GM23248 (cell line): ENCODE data around the gene MRTFA. TPM values are rescaled to one million over a fixed set of nuclear protein-coding genes. Genes with fewer than 3 reads are reported as not detected.
A peak's percentile ranks its signal among the peaks of the same experiment; 100 is the strongest.
"Not testable (repeated sequence)": the region's sequence is repeated elsewhere in the genome, so short reads cannot be mapped to it uniquely, and the experiment has no call there.

Source experiments
- DNase-seq: peaks from one replicate; pipeline ENCODE4 v3.0.0-alpha.2; 2015
- H2AFZ ChIP-seq: fragments of 200-600 bp; sonication (generic); 2 replicates; pipeline ENCODE4 v1.6.1; 2016; ENCODE audit warnings: antibody characterized with exemption
- H3F3A ChIP-seq: fragments of 200-600 bp; sonication (generic); 2 replicates; pipeline ENCODE4 v1.6.1; 2016; ENCODE audit warnings: mild to moderate bottlenecking, antibody characterized with exemption, mixed run types; ENCODE audit not compliant: insufficient read depth
- H3K27ac ChIP-seq: fragments of 200-600 bp; sonication (generic); 2 replicates; pipeline ENCODE4 v1.5.1; 2016; ENCODE audit warnings: mild to moderate bottlenecking
- H3K27me3 ChIP-seq: fragments of 200-600 bp; sonication (generic); replicated peaks from 2 replicates; pipeline ENCODE4 v1.6.1; 2016; ENCODE audit warnings: mild to moderate bottlenecking; ENCODE audit not compliant: insufficient read depth
- H3K36me3 ChIP-seq: fragments of 200-600 bp; sonication (generic); 2 replicates; pipeline ENCODE4 v1.6.1; 2016; ENCODE audit warnings: low read depth, mild to moderate bottlenecking
- H3K4me1 ChIP-seq: fragments of 200-600 bp; sonication (generic); 2 replicates; pipeline ENCODE4 v1.6.1; 2016; ENCODE audit warnings: mild to moderate bottlenecking; ENCODE audit not compliant: insufficient read depth
- H3K4me2 ChIP-seq: fragments of 200-600 bp; sonication (generic); one replicate; pipeline ENCODE4 v1.6.1; 2016; ENCODE audit warnings: mild to moderate bottlenecking; ENCODE audit not compliant: unreplicated experiment
- H3K4me3 ChIP-seq: fragments of 200-600 bp; sonication (generic); 2 replicates; pipeline ENCODE4 v1.5.1; 2016; ENCODE audit warnings: mild to moderate bottlenecking
- H3K79me2 ChIP-seq: fragments of 200-600 bp; sonication (generic); 2 replicates; pipeline ENCODE4 v1.6.1; 2016; ENCODE audit warnings: mild to moderate bottlenecking; ENCODE audit not compliant: insufficient read depth
- H3K9ac ChIP-seq: fragments of 200-600 bp; sonication (generic); 2 replicates; pipeline ENCODE4 v1.6.1; 2016; ENCODE audit warnings: mild to moderate bottlenecking
- H3K9me2 ChIP-seq: fragments of 200-600 bp; sonication (generic); 2 replicates; pipeline ENCODE4 v1.6.1; 2016; ENCODE audit warnings: mixed run types, mild to moderate bottlenecking, moderate library complexity; ENCODE audit not compliant: insufficient read depth
- H3K9me3 ChIP-seq: fragments of 200-600 bp; sonication (generic); one replicate; pipeline ENCODE4 v1.6.1; 2017; ENCODE audit warnings: low read depth
- H4K20me1 ChIP-seq: fragments of 200-600 bp; sonication (generic); 2 replicates; pipeline ENCODE4 v1.6.0; 2016; ENCODE audit not compliant: insufficient read depth
- EZH2 ChIP-seq: fragments of 200-600 bp; sonication (generic); IDR thresholded peaks from 2 replicates; pipeline ENCODE4 v1.6.1; 2018; ENCODE audit warnings: antibody characterized with exemption, mild to moderate bottlenecking; ENCODE audit not compliant: insufficient read depth, poor library complexity, severe bottlenecking
- EZH2phosphoT487 ChIP-seq: fragments of 200-600 bp; sonication (generic); IDR thresholded peaks from 2 replicates; pipeline ENCODE4 v1.6.1; 2018; ENCODE audit warnings: antibody characterized with exemption, moderate library complexity, mild to moderate bottlenecking, low read depth; ENCODE audit not compliant: insufficient read depth
- WGBS, 2 experiments: methylation state at CpG; one replicate each; pipeline ENCODE4 v1.1.6; 2015 to 2017; ENCODE audit warnings: low lambda C conversion rate in 2 of 2, low coverage in 1 of 2; ENCODE audit errors: missing lambda C conversion rate in 2 of 2; 5-methylcytosine and 5-hydroxymethylcytosine counted together
- in situ Hi-C: fragments of 300-500 bp; cut with MboI; formaldehyde crosslinking; loops from 2 replicates; pipeline ENCODE4 v1.15.0; 2020
- polyA plus RNA-seq: library from polyadenylated mRNA; unstranded; fragments of >200 nt; fragmentation: Nextera tagmentation; extraction: Ambion mirVana; gene quantifications from 2 replicates; pipeline ENCODE4 v1.2.1, GENCODE V29; 2016
- total RNA-seq: library from RNA; depleted of rRNA; stranded (reverse); fragments of >200 nt; shearing (Covaris generic); gene quantifications from 2 replicates; pipeline ENCODE4 v1.2.3, GENCODE V29; 2014

Gene MRTFA
- total and polyA plus RNA-seq, 2 experiments from 2014 or later = 24.2 to 49.2 TPM

DNA sequence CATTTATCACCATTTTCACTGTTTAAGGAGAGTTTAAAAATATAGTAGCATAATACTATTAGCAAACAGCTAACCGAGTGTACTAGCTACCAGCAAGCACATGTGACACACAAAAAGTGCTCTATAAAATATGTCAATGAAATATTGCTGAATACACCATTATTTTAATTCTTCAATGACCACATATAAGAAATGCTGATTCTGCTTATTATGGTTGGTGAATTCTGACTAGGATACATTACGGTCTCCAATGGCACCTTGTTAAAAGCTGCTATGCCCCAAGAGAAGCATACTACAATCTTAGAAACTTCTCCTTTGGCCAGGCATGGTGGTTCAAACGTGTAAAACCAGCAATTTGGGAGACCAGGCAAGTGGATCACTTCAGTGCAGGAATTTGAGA is 129.8 kb downstream of the MRTFA start:
- no peaks in the 10 kb centered on the region for H4K20me1 ChIP-seq
- no peak overlapping the region for H3K9ac ChIP-seq
- H3K79me2 ChIP-seq = peaks cover 80% of the 10 kb centered on the region
- no peaks in the 10 kb centered on the region for H3K9me3 ChIP-seq
- H3K27me3 ChIP-seq = no peaks in the 10 kb centered on the region
- H3K4me3 ChIP-seq = no peak overlapping the region
- H3K27ac ChIP-seq = no peak overlapping the region
- peaks cover 44% of the 10 kb centered on the region for H3F3A ChIP-seq
- no peak overlapping the region for H2AFZ ChIP-seq
- no peaks in the 10 kb centered on the region for H3K9me2 ChIP-seq
- H3K4me1 ChIP-seq = peaks cover 59% of the 10 kb centered on the region
- no peak for TF ChIP-seq EZH2
- TF ChIP-seq EZH2phosphoT487 = no peak
- DNase-seq = no peak
- no peak overlapping the region for H3K4me2 ChIP-seq
- no peaks in the 10 kb centered on the region for H3K36me3 ChIP-seq
- WGBS, 2 experiments = 94 to 96% methylated on average over 3 of the region's 3 CpGs
- in situ Hi-C loops = no loop called here

DNA sequence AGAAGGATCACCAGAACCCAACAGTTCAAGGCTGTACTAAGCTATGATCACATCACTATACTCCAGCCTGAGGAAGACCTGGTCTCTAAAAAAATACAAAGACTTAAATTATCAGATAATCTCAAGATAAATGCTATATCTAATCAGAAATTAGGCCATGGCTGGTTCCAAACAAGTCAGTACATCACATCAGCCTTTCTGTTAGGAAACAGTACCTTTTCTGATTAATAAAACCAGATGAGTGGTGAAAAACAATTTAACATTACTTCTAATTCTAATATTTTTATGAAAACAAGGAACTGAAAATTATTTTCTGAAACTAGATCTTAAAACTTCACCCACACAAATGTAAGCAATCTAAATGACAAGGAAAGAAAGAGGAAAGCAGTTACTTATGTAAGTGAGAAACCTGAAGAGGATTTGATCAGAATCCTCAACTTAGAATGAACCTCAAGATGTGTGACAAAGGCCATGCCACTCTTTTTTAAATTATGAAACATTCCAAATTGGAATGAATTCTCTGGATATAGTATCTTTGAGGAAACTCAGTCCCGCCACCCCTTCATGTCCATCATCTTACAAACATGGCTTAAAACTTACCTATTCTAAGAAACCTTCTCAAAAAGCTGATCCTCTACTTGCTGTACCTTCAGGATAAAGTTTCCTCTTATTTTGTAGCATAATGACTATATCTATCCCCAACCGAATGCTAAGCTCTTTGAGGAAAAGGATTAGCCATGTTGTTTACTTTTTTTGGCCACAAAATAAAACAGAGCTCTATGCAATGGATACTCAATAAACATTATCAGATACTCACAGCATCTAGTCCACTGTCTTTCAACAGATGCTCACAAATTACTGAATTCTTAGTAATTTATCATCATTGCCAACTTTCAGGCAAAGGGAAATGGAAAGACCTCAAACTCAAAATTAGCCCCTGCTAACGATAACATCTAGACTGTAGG is 132.0 kb downstream of the MRTFA start:
- H3K4me3 ChIP-seq = no peak overlapping the region
- no peaks in the 10 kb centered on the region for H3K9me2 ChIP-seq
- TF ChIP-seq EZH2phosphoT487 = no peak
- TF ChIP-seq EZH2 = no peak
- no peak overlapping the region for H3K4me2 ChIP-seq
- no peak overlapping the region for H3K27ac ChIP-seq
- H3F3A ChIP-seq = peaks cover 28% of the 10 kb centered on the region
- no peak overlapping the region for H2AFZ ChIP-seq
- no peaks in the 10 kb centered on the region for H3K36me3 ChIP-seq
- in situ Hi-C loops = no loop called here
- no peaks in the 10 kb centered on the region for H3K9me3 ChIP-seq
- DNase-seq = no peak
- no peaks in the 10 kb centered on the region for H3K27me3 ChIP-seq
- no peaks in the 10 kb centered on the region for H4K20me1 ChIP-seq
- peaks cover 66% of the 10 kb centered on the region for H3K79me2 ChIP-seq
- 65 to 66% methylated on average over 3 of the region's 3 CpGs for WGBS, 2 experiments
- H3K9ac ChIP-seq = no peak overlapping the region
- H3K4me1 ChIP-seq = peaks cover 47% of the 10 kb centered on the region

DNA sequence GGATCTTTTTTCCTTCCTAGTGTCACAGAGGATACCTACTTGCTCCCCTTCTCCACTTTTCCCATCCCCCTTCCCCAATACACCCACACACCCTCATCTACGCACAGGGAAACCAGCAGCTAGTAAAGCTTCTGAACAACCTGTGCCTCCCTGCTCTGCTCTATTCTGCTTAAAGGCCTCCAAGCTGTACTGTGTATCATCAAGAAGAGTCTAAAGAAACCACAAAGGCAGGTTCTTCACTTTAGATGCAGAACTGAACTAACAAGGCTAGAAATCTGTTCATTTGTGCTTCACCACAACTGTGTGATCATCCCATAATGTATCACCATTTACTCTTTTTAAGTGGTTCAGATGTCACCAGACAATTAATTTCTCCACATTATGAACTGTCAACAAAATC is 133.6 kb downstream of the MRTFA start:
- H3K9me2 ChIP-seq = no peaks in the 10 kb centered on the region
- DNase-seq = no peak
- TF ChIP-seq EZH2phosphoT487 (no peak), EZH2 (no peak)
- peaks cover 22% of the 10 kb centered on the region for H3F3A ChIP-seq
- peaks cover 42% of the 10 kb centered on the region for H3K4me1 ChIP-seq
- no peaks in the 10 kb centered on the region for H4K20me1 ChIP-seq
- peaks cover 60% of the 10 kb centered on the region for H3K79me2 ChIP-seq
- H3K4me2 ChIP-seq = no peak overlapping the region
- in situ Hi-C loops = no loop called here
- H3K36me3 ChIP-seq = no peaks in the 10 kb centered on the region
- WGBS, 2 experiments = 100% methylated on average over 1 of the region's 1 CpG
- H3K9ac ChIP-seq = no peak overlapping the region
- H3K4me3 ChIP-seq = no peak overlapping the region
- no peaks in the 10 kb centered on the region for H3K27me3 ChIP-seq
- no peak overlapping the region for H3K27ac ChIP-seq
- H2AFZ ChIP-seq = no peak overlapping the region
- H3K9me3 ChIP-seq = no peaks in the 10 kb centered on the region

DNA sequence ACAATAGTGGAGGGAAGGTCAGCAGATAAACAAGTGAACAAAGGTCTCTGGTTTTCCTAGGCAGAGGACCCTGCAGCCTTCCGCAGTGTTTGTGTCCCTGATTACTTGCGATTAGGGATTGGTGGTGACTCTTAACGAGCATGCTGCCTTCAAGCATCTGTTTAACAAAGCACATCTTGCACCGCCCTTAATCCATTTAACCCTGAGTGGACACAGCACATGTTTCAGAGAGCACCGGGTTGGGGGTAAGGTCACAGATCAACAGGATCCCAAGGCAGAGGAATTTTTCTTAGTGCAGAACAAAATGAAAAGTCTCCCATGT is 136.1 kb downstream of the MRTFA start:
- H3K4me1 ChIP-seq = peaks cover 45% of the 10 kb centered on the region
- H3K27me3 ChIP-seq, H3K4me2 ChIP-seq, H3K9me2 ChIP-seq, H3K27ac ChIP-seq, DNase-seq, H3K36me3 ChIP-seq, H3K4me3 ChIP-seq, in situ Hi-C loops, H2AFZ ChIP-seq, H3K9me3 ChIP-seq, H3K9ac ChIP-seq, H4K20me1 ChIP-seq: not testable (repeated sequence)
- 52 to 61% methylated on average over 4 of the region's 5 CpGs for WGBS, 2 experiments
- peaks cover 35% of the 10 kb centered on the region for H3F3A ChIP-seq
- H3K79me2 ChIP-seq = peaks cover 57% of the 10 kb centered on the region

DNA sequence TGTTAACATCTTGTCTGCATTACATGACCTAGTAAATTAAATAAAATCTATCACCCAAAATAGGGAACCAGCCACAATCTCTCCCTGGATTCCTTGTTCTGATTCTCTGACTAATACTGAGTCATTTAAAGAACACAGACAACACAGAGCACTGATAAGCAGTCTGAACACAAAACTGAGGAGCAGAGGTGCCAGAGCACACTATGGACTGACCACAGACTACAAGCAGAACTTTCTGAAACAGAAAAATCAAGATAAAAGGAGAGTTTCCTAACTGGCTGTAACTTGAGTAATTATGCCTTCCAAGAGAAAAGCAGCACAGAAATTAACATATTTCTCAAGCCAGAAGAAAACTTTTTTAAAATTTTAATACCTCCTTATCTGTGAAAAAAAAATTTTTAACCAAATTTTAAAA is 137.3 kb downstream of the MRTFA start:
- peaks cover 40% of the 10 kb centered on the region for H3K4me1 ChIP-seq
- peaks cover 33% of the 10 kb centered on the region for H3F3A ChIP-seq
- H3K9me3 ChIP-seq = no peaks in the 10 kb centered on the region
- no peak overlapping the region for H2AFZ ChIP-seq
- no peaks in the 10 kb centered on the region for H3K9me2 ChIP-seq
- no peaks in the 10 kb centered on the region for H3K36me3 ChIP-seq
- in situ Hi-C loops = no loop called here
- H3K79me2 ChIP-seq = peaks cover 57% of the 10 kb centered on the region
- TF ChIP-seq EZH2phosphoT487 = peak; percentile 83; the same call in 1 of the 2 replicates
- TF ChIP-seq EZH2 = no peak
- peak overlapping the region; percentile 38; the same call in 1 of the 2 replicates for H3K4me3 ChIP-seq
- peak overlapping the region; percentile 71 for H3K9ac ChIP-seq
- H4K20me1 ChIP-seq = no peaks in the 10 kb centered on the region
- DNase-seq = peak; percentile 95
- H3K4me2 ChIP-seq = peak overlapping the region; percentile 63
- H3K27ac ChIP-seq = peak overlapping the region; percentile 94
- H3K27me3 ChIP-seq = no peaks in the 10 kb centered on the region
